Transverse colon (tissue), 4 donors: Measurements from ENCODE around the gene CHMP4B. TPM values are rescaled to one million over a fixed set of nuclear protein-coding genes. Genes with fewer than 3 reads are reported as not detected.

Source experiments
- DNase-seq: peaks from one replicate; pipeline ENCODE4 v3.0.0-alpha.2; 2019
- H3K27ac ChIP-seq, 4 donors: fragments of 200-600 bp; sonication (generic); 2 replicates each; pipeline ENCODE4 v1.5.1; 2016 to 2018; ENCODE audit warnings: inconsistent platforms in 4 of 4
- H3K27me3 ChIP-seq: fragments of 200-600 bp; sonication (generic); 2 replicates; pipeline ENCODE4 v1.5.1; 2017; ENCODE audit warnings: inconsistent platforms
- H3K36me3 ChIP-seq, 4 donors: fragments of 200-600 bp; sonication (generic); 2 replicates each; pipeline ENCODE4 v1.5.1; 2017 to 2019; ENCODE audit warnings: inconsistent platforms in 4 of 4
- H3K4me1 ChIP-seq, 4 donors: fragments of 200-600 bp; sonication (generic); 2 replicates each; pipeline ENCODE4 v1.5.1; 2017 to 2020; ENCODE audit warnings: inconsistent platforms in 4 of 4
- H3K4me3 ChIP-seq, 4 donors: fragments of 200-600 bp; sonication (generic); 1 replicate in 1 of 4; 2 replicates in 3 of 4; pipeline versions ENCODE4 v1.5.1 to v1.6.1; 2017 to 2019; ENCODE audit warnings: inconsistent platforms in 4 of 4
- H3K9me3 ChIP-seq, 2 donors: fragments of 200-600 bp; sonication (generic); 2 replicates each; pipeline ENCODE4 v1.5.1; 2017 to 2019; ENCODE audit warnings: inconsistent platforms in 2 of 2
- EP300 ChIP-seq: sonication (generic); formaldehyde crosslinking; IDR thresholded peaks from one replicate; pipeline ENCODE4 v1.6.1; 2017; ENCODE audit warnings: antibody characterized with exemption, low read depth
- POLR2A ChIP-seq: fragments of 450-650 bp; IDR thresholded peaks from one replicate; pipeline ENCODE4 v1.6.1; 2016; ENCODE audit warnings: antibody characterized with exemption, mild to moderate bottlenecking, moderate library complexity
- POLR2AphosphoS5 ChIP-seq, 3 donors: sonication (generic); formaldehyde crosslinking; IDR thresholded peaks; one replicate each; pipeline ENCODE4 v1.6.1; 2016; ENCODE audit warnings: antibody characterized with exemption in 3 of 3
- WGBS, 2 donors: methylation state at CpG; one replicate each; pipeline ENCODE4 v1.1.5; 2018; ENCODE audit warnings: low coverage in 1 of 2; 5-methylcytosine and 5-hydroxymethylcytosine counted together
- in situ Hi-C, 4 donors: fragments of 200-750 bp; cut with MboI; loops; one replicate each; pipeline versions ENCODE4 v1.15.0 to v1.15.1; 2017; ENCODE audit warnings: low sequenced_read_pairs in 3 of 4, low pct_ligation_motif_present in 1 of 4, low pct_unique_long_range_greater_than_20kb in 1 of 4
- intact Hi-C: fragments of 100-400 bp; cut with DNase I; formaldehyde crosslinking; loops from one replicate; pipeline ENCODE4 v1.15.1; 2023; ENCODE audit warnings: low total_unique reads
- total RNA-seq, 4 donors: library from RNA; depleted of rRNA; stranded (reverse); fragments of >200 nt; gene quantifications; one replicate each; pipeline ENCODE4 v1.1.0, GENCODE V29; 2016
- TF ChIP-seq, protein P1 (sequence below), 5 experiments: fragments of 200-600 bp in 3 of 5; fragments of 450-650 bp in 2 of 5; sonication (generic) in 3 of 5; IDR thresholded peaks; 1 replicate in 2 of 5; 2 replicates in 3 of 5; pipeline ENCODE4 v1.5.1; 2016 to 2017; ENCODE audit warnings: antibody characterized with exemption in 5 of 5, inconsistent platforms in 3 of 5, mild to moderate bottlenecking in 2 of 5, moderate library complexity in 1 of 5

CHMP4B gene
- total RNA-seq, 4 donors from 2014 or later: 182 to 263 (median 213) TPM

DNA sequence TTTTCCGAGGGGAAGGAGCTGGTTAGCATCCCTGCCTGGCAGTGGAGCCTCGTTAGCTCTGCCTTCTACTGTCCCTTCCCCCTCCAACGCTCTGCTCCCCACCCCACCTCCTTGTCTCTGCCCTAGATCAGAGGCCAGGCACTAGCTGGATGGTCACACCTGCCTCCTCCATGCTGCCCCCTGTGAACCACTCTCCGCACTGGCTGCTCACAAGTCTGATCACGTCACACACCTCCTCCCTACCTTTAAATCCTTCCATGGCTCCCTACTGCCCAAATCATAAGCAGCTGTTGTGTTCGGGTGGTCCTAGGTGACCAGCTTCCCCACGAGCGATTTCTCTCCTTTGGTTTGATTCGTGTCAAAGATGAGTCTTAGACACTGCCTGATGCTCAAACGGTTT lies 71.3 kb downstream of the CHMP4B start:
- intact Hi-C loops (no loop called here), in situ Hi-C loops (no loop called here)
- no peaks in the 10 kb centered on the region for H3K4me1 ChIP-seq
- WGBS, 2 donors: 83 to 86% methylated on average over 9 to 10 of the region's 10 CpGs
- peaks cover 9 to 10% of the 10 kb centered on the region in 2 donors for H3K9me3 ChIP-seq
- no peaks in the 10 kb centered on the region for H3K27me3 ChIP-seq
- DNase-seq: no peak
- no peak overlapping the region for H3K4me3 ChIP-seq
- TF ChIP-seq EP300: no peak
- H3K36me3 ChIP-seq: no peaks in the 10 kb centered on the region
- peak overlapping the region in 2 of 4 donors; percentile 10 to 71 for H3K27ac ChIP-seq

DNA sequence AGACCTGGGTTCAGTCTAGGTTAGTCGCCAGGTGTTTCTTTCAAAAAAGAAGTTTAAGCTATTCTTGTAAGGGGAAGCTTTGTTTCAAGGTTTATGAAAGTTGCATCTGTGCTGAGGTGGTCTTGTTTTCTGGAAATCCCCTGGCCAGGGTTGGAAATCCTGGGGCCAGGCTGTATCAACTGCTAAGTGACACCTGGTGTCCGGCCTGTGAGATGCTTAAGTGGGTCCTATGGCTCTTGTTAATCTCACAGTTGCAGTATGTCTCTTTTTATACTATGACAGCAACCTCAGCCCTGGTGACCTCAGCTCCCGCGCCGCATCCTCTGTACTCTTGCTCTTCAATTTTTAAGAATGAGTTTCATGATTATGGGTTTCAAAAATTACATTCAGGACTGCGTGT lies 72.0 kb downstream of the CHMP4B start:
- DNase-seq: peak; percentile 47
- TF ChIP-seq POLR2A: no peak
- no peak for TF ChIP-seq EP300
- TF ChIP-seq POLR2AphosphoS5 (IDR thresholded peaks at IDR 0.05): no peak
- TF ChIP-seq, protein P1, sequence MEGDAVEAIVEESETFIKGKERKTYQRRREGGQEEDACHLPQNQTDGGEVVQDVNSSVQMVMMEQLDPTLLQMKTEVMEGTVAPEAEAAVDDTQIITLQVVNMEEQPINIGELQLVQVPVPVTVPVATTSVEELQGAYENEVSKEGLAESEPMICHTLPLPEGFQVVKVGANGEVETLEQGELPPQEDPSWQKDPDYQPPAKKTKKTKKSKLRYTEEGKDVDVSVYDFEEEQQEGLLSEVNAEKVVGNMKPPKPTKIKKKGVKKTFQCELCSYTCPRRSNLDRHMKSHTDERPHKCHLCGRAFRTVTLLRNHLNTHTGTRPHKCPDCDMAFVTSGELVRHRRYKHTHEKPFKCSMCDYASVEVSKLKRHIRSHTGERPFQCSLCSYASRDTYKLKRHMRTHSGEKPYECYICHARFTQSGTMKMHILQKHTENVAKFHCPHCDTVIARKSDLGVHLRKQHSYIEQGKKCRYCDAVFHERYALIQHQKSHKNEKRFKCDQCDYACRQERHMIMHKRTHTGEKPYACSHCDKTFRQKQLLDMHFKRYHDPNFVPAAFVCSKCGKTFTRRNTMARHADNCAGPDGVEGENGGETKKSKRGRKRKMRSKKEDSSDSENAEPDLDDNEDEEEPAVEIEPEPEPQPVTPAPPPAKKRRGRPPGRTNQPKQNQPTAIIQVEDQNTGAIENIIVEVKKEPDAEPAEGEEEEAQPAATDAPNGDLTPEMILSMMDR (IDR thresholded peaks at IDR 0.05): no peak
- intact Hi-C loops (no loop called here), in situ Hi-C loops (no loop called here)
- Histone ChIP-seq H3K4me1 (no peaks in the 10 kb centered on the region), H3K4me3 (no peak overlapping the region), H3K36me3 (no peaks in the 10 kb centered on the region), H3K27me3 (no peaks in the 10 kb centered on the region), H3K27ac (peak overlapping the region in 1 of 4 donors; percentile 65), H3K9me3 (peaks cover 9 to 10% of the 10 kb centered on the region in 2 donors)
- WGBS, 2 donors: 82 to 93% methylated on average over 3 to 6 of the region's 6 CpGs

DNA sequence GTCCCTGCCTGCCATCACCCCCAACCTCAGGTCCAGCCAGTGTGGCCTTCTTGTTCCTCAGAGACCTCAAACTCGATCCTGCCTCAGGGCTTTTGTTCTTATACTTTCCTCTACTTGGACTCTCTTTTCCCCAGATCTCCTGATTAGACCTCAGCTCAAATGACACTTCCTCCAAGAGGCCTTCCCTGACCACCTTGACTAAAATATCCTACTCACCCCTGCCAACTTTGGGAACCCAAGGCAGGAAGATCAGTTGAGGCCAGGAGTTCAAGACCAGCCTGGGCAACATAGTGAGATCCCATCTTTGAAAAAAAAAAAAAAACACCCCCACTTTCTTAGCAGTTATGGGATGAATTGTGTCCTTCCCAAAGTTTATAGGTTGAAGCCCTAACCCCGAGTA lies 73.5 kb downstream of the CHMP4B start:
- intact Hi-C loops: no loop called here
- Histone ChIP-seq H3K4me1 (no peaks in the 10 kb centered on the region), H3K36me3 (no peaks in the 10 kb centered on the region), H3K9me3 (peaks cover 3 to 4% of the 10 kb centered on the region in 2 donors), H3K4me3 (no peak overlapping the region), H3K27me3 (no peaks in the 10 kb centered on the region), H3K27ac (peak overlapping the region in 1 of 4 donors; percentile 65)
- DNase-seq: no peak
- TF ChIP-seq POLR2AphosphoS5 (IDR thresholded peaks at IDR 0.05): no peak
- TF ChIP-seq, protein P1 (IDR thresholded peaks at IDR 0.05): no peak
- TF ChIP-seq POLR2A: no peak
- TF ChIP-seq EP300: no peak
- in situ Hi-C loops: no loop called here
- 72 to 93% methylated on average over 2 of the region's 2 CpGs for WGBS, 2 donors

DNA sequence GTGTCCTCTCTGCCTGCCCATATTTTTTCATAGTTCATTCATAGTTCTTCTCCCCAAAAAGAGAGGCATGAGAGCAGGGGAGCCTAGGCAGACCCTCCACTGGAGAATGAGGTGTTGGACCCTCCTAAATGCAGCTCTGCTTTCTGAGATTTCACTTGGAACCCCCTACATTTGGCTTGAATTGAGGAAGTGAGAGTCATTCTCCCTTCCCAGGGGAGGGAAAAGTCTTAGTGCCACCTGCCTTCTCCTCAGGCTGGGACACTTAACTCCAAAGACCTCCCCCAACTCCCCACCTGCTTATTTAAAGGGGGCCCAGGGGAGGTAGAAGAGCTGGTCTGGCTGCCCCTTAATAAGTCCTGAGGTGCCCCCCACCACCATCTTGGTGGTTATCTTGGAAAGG lies 78.2 kb downstream of the CHMP4B start:
- Histone ChIP-seq H3K36me3 (no peaks in the 10 kb centered on the region), H3K4me1 (no peaks in the 10 kb centered on the region), H3K4me3 (no peak overlapping the region), H3K27ac (no peak overlapping the region), H3K9me3 (no peaks in the 10 kb centered on the region), H3K27me3 (no peaks in the 10 kb centered on the region)
- in situ Hi-C loops: no loop called here
- no peak for DNase-seq
- intact Hi-C loops: no loop called here
- TF ChIP-seq EP300 (no peak), POLR2A (no peak), POLR2AphosphoS5 (IDR thresholded peaks at IDR 0.05) (no peak)
- TF ChIP-seq, protein P1 (IDR thresholded peaks at IDR 0.05): no peak

DNA sequence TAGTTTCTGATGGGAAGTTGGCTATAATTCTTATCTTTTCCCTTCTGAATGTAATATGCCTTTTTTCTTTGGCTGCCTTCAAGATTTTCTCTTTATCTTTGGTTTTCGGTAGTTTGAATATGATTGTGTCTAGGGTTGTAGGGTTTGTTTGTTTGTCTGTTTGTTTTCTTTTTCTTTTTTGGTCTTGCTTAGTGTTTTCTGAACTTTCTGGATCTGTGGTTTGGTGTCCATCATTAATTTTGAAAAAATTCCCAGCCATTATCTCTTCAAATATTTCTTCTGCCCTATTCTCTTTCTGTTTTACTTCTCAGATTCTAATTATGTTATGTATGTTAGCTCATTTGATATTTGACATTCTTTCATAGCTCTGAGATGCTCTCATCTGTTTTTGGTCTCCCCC lies 79.4 kb downstream of the CHMP4B start:
- Histone ChIP-seq H3K27me3 (no peaks in the 10 kb centered on the region), H3K9me3 (no peaks in the 10 kb centered on the region), H3K4me3 (no peak overlapping the region), H3K4me1 (no peaks in the 10 kb centered on the region), H3K27ac (no peak overlapping the region), H3K36me3 (no peaks in the 10 kb centered on the region)
- no peak for DNase-seq
- in situ Hi-C loops: no loop called here
- TF ChIP-seq POLR2A (no peak), EP300 (no peak), POLR2AphosphoS5 (IDR thresholded peaks at IDR 0.05) (no peak)
- TF ChIP-seq, protein P1 (IDR thresholded peaks at IDR 0.05): no peak
- 89 to 100% methylated on average over 1 of the region's 1 CpG for whole genome bisulfite sequencing, 2 donors
- intact Hi-C loops: no loop called here
